Panc1 (cell line): ENCODE data around the gene SUSD2. TPM values are rescaled to one million over a fixed set of nuclear protein-coding genes. Genes with fewer than 3 reads are reported as not detected.

ENCODE experiments used
- ATAC-seq: fragments of 200-7000 bp; cut with Tn5 transposase; 2 replicates; pipeline ENCODE4 v1.9.1; 2020; ENCODE audit warnings: mild to moderate bottlenecking, moderate library complexity
- BruUV-seq: library from RNA; stranded (reverse); fragments of 400-500 nt; replicated peaks from 2 replicates; lab custom pipeline; 2021; lab: Mats Ljungman, UMichigan
- CTCF ChIA-PET: fragments of 300-600 bp; sonication (Branson Sonifier 250); formaldehyde crosslinking; loops from one replicate; lab custom pipeline; 2022; ENCODE audit warnings: antibody characterized with exemption; lab: Charles Lee
- POLR2A ChIA-PET: fragments of 300-600 bp; sonication (Branson Sonifier 250); formaldehyde crosslinking; loops from one replicate; lab custom pipeline; 2022; ENCODE audit warnings: antibody characterized with exemption; lab: Charles Lee
- DNase-seq: peaks from one replicate; pipeline ENCODE4 v3.0.0-alpha.2; 2010; ENCODE audit warnings: low read depth, low spot score
- H3K27ac ChIP-seq: 2 replicates; pipeline ENCODE4 v1.5.1; 2011; ENCODE audit warnings: mild to moderate bottlenecking, low read length, inconsistent platforms
- H3K27me3 ChIP-seq: fragments of 200-500 bp; sonication (Bioruptor generic); 2 replicates; pipeline ENCODE4 v1.6.0; 2014; ENCODE audit warnings: low read length, inconsistent platforms; ENCODE audit not compliant: control insufficient read depth, insufficient read depth
- H3K36me3 ChIP-seq: fragments of 200-500 bp; sonication (Bioruptor generic); 2 replicates; pipeline ENCODE4 v1.5.1; 2014; ENCODE audit warnings: inconsistent platforms, mild to moderate bottlenecking, low read length, moderate library complexity; ENCODE audit not compliant: control insufficient read depth, insufficient read depth
- H3K4me1 ChIP-seq: 2 replicates; pipeline ENCODE4 v1.5.1; 2011; ENCODE audit warnings: inconsistent platforms, mild to moderate bottlenecking, low read length, moderate library complexity; ENCODE audit not compliant: control insufficient read depth, insufficient read depth
- H3K4me3 ChIP-seq, 2 experiments: 2 replicates each; pipeline ENCODE4 v1.5.1; 2011 to 2012; ENCODE audit warnings: low read depth in 2 of 2, low read length in 2 of 2, mild to moderate bottlenecking in 2 of 2, inconsistent platforms in 1 of 2, moderate library complexity in 1 of 2
- H3K9me3 ChIP-seq: fragments of 200-500 bp; sonication (Bioruptor generic); 2 replicates; pipeline ENCODE4 v1.5.1; 2014; ENCODE audit warnings: low read depth, mild to moderate bottlenecking, inconsistent platforms, low read length, moderate library complexity; ENCODE audit not compliant: control insufficient read depth, insufficient read depth
- CTCF ChIP-seq: fragments of 450-650 bp; IDR thresholded peaks from 2 replicates; pipeline ENCODE4 v1.5.1; 2017; ENCODE audit warnings: mild to moderate bottlenecking
- POLR2AphosphoS5 ChIP-seq: IDR thresholded peaks from 2 replicates; pipeline ENCODE4 v1.6.1; 2012; ENCODE audit warnings: mild to moderate bottlenecking, low read depth, low read length, moderate library complexity
- REST ChIP-seq, 2 experiments: IDR thresholded peaks; 2 replicates each; pipeline ENCODE4 v1.6.1; 2011 to 2012; ENCODE audit warnings: low read depth in 2 of 2, control low read depth in 1 of 2, low read length in 1 of 2, mild to moderate bottlenecking in 1 of 2, moderate library complexity in 1 of 2; ENCODE audit not compliant: insufficient read depth in 1 of 2
- SIN3A ChIP-seq: IDR thresholded peaks from 2 replicates; pipeline ENCODE4 v1.6.1; 2012; ENCODE audit warnings: low read depth, mild to moderate bottlenecking, low read length, moderate library complexity, borderline replicate concordance; ENCODE audit not compliant: insufficient read depth
- TCF7L2 ChIP-seq: IDR thresholded peaks from 2 replicates; pipeline ENCODE4 v1.6.1; 2011; ENCODE audit warnings: mild to moderate bottlenecking, low read depth, low read length, inconsistent platforms
- in situ Hi-C: cut with HindIII; loops from 2 replicates; pipeline ENCODE4 v1.10.0; 2016; ENCODE audit warnings: low sequenced_read_pairs, low pct_unique_long_range_greater_than_20kb
- intact Hi-C: fragments of 100-400 bp; cut with micrococcal nuclease; formaldehyde crosslinking; loops from one replicate; pipeline ENCODE4 v1.10.0; 2022; ENCODE audit not compliant: unreplicated experiment
- total RNA-seq: library from RNA; stranded (reverse); gene quantifications from one replicate; pipeline ENCODE4 v1.2.1, GENCODE V29; 2021; ENCODE audit not compliant: unreplicated experiment

Gene SUSD2
- total RNA-seq, 1 experiment from 2014 or later, result 10.6 TPM

- Histone ChIP-seq H3K27me3 (no peaks in the 10 kb centered on the region), H3K4me3 (no peak overlapping the region), H3K36me3 (no peaks in the 10 kb centered on the region), H3K27ac (no peak overlapping the region), H3K4me1 (no peaks in the 10 kb centered on the region), H3K9me3 (no peaks in the 10 kb centered on the region)
- ChIA-PET CTCF (no interaction called here), POLR2A (no interaction called here)
- TF ChIP-seq SIN3A (no peak), CTCF (no peak), TCF7L2 (no peak), REST (IDR thresholded peaks at IDR 0.05; ENCODE audit: insufficient read depth in 1 of 2, low read depth in 2 of 2, low read length in 1 of 2) (no peak), POLR2AphosphoS5 (no peak)
- intact Hi-C loops, result no loop called here
- in situ Hi-C loops, result no loop called here
- ATAC-seq (no peak; the same call in 1 of the 2 replicates), DNase-seq (no peak)
- no TSS peak for BruUV-seq
Measured at GRCh38 chr22:24170188-24170587, 11.1 kb upstream of the SUSD2 start.

DNA sequence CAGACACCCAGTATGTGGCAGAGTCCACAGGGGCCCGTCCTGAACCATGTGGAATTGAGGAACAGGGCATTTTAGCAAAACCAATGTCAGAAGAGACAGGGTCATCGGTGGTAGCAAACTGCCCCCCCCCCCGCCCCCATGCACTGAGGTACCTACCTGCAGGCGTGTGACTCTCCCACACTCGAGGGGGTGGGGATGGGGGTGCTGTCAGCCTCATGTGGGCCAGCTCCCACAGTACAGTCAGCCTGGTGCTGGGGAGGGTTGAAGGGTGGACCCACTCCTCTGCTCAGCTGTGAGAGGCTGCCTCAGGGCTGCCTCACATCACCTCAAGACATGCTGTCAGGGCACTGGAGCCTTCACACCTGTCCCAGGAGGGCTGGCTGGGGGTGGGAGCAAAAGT, 10.7 kb upstream of the SUSD2 start:
- POLR2A ChIA-PET, result no interaction called here
- H3K27me3 ChIP-seq, result no peaks in the 10 kb centered on the region
- CTCF ChIA-PET, result no interaction called here
- no peaks in the 10 kb centered on the region for H3K36me3 ChIP-seq
- no peak for TF ChIP-seq REST (IDR thresholded peaks at IDR 0.05; ENCODE audit: insufficient read depth in 1 of 2, low read depth in 2 of 2, low read length in 1 of 2)
- no peak for TF ChIP-seq POLR2AphosphoS5
- TF ChIP-seq SIN3A, result no peak
- no peak for TF ChIP-seq TCF7L2
- no peak for TF ChIP-seq CTCF
- intact Hi-C loops, result no loop called here
- H3K9me3 ChIP-seq, result no peaks in the 10 kb centered on the region
- BruUV-seq, result no TSS peak
- DNase-seq (no peak), ATAC-seq (no peak)
- no peak overlapping the region for H3K27ac ChIP-seq
- H3K4me1 ChIP-seq, result no peaks in the 10 kb centered on the region
- H3K4me3 ChIP-seq, result no peak overlapping the region
- in situ Hi-C loops, result no loop called here
